Middle frontal gyrus (tissue), 1 donor: Measurements from ENCODE around the gene SMARCA4.
"Not testable (repeated sequence)": the region's sequence is repeated elsewhere in the genome, so short reads cannot be mapped to it uniquely, and the experiment has no call there.

Experiments used
- DNase-seq: peaks from one replicate; pipeline ENCODE4 v3.0.0-alpha.2; 2015; ENCODE audit warnings: low spot score; ENCODE audit errors: extremely low spot score

SMARCA4 gene

GRCh38 chr19:10976131-10976892 lies 15.5 kb downstream of the SMARCA4 start:
- no peak for DNase-seq

- DNase-seq: no peak
These were observed 16.9 kb downstream of the SMARCA4 start for GRCh38 chr19:10977742-10978092.

- peak; percentile 39 for DNase-seq
These were observed 19.1 kb downstream of the SMARCA4 start for GRCh38 chr19:10979951-10980381.

GRCh38 chr19:10981252-10981895 lies 20.5 kb downstream of the SMARCA4 start:
- no peak for DNase-seq

GRCh38 chr19:10983026-10983425 lies 22.2 kb downstream of the SMARCA4 start:
- DNase-seq: no peak

- DNase-seq: no peak
These were observed 23.4 kb downstream of the SMARCA4 start for GRCh38 chr19:10984166-10984735.

GRCh38 chr19:10985502-10985901 lies 24.7 kb downstream of the SMARCA4 start:
- no peak for DNase-seq

GRCh38 chr19:10986301-10987127 lies 25.7 kb downstream of the SMARCA4 start:
- no peak for DNase-seq

- DNase-seq: no peak
These were observed 26.9 kb downstream of the SMARCA4 start for GRCh38 chr19:10987571-10988297.

GRCh38 chr19:10988380-10988779 lies 27.6 kb downstream of the SMARCA4 start:
- no peak for DNase-seq

- DNase-seq: no peak
These were observed 28.1 kb downstream of the SMARCA4 start for GRCh38 chr19:10988921-10989320.

- DNase-seq: no peak
These were observed 30.2 kb downstream of the SMARCA4 start for GRCh38 chr19:10991076-10991475.

GRCh38 chr19:10991521-10992081 lies 30.8 kb downstream of the SMARCA4 start:
- DNase-seq: no peak

- not testable (repeated sequence) for DNase-seq
These were observed 31.3 kb downstream of the SMARCA4 start for GRCh38 chr19:10992174-10992573.

GRCh38 chr19:10995926-10996600 lies 35.2 kb downstream of the SMARCA4 start:
- no peak for DNase-seq

GRCh38 chr19:10998045-10998533 lies 37.3 kb downstream of the SMARCA4 start:
- no peak for DNase-seq

- DNase-seq: no peak
These were observed 37.8 kb downstream of the SMARCA4 start for GRCh38 chr19:10998666-10999065.

GRCh38 chr19:11005521-11005920 lies 44.7 kb downstream of the SMARCA4 start:
- no peak for DNase-seq

GRCh38 chr19:11007385-11007784 lies 46.6 kb downstream of the SMARCA4 start:
- DNase-seq: no peak

- no peak for DNase-seq
These were observed 47.2 kb downstream of the SMARCA4 start for GRCh38 chr19:11007962-11008532.
